HG03139 (cell line): ENCODE results near the gene NAA20.

ENCODE experiments used
- ATAC-seq: cut with Tn5 transposase; IDR thresholded peaks from one replicate; pipeline ENCODE4 v1.9.1; 2021; ENCODE audit not compliant: unreplicated experiment

NAA20 gene, protein sequence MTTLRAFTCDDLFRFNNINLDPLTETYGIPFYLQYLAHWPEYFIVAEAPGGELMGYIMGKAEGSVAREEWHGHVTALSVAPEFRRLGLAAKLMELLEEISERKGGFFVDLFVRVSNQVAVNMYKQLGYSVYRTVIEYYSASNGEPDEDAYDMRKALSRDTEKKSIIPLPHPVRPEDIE

DNA sequence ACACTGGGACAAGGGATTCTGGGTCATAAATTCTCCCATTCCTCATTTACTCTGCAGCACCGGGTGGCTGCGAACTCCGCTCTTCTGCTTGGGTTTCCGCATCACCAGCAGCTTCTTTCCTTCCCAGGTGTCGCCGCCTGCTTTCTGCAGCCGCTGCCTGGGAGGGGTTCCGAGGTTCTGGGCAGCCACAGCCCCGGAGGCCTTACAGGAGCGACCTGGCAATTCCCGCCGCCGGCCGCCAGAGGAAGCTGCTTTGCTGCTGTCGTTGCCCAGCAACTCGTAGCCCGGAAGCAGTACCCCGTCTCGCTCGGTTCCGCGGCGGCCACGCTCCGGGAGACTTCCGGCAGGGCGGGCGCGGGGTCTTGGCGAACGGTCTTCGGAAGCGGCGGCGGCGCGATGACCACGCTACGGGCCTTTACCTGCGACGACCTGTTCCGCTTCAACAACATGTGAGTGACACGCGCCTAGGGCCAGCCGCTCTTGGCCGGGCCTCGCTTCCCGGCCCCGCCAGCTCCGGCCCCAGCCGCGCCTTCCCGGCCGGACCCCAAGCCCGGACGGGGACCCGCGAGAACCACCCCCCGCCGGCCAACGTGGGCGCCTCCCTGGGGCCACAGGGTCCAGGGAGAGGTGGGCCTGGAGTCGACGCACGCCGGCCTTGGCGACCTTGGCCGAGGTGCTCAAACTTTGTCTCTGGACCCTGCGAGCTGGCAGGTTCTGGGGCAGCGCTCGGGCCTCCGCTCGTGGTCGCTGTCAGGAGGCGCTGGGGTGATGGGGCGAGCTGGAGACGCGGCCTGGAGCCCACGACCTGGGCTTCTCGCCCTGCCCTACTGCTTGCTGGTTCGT is at the start of gene NAA20:
NAA20 (plus strand) TSS at position 362 of the 843 bp plus-strand sequence; CDS start at position 397, 35 bp downstream.
- ATAC-seq = peak; percentile 99

DNA sequence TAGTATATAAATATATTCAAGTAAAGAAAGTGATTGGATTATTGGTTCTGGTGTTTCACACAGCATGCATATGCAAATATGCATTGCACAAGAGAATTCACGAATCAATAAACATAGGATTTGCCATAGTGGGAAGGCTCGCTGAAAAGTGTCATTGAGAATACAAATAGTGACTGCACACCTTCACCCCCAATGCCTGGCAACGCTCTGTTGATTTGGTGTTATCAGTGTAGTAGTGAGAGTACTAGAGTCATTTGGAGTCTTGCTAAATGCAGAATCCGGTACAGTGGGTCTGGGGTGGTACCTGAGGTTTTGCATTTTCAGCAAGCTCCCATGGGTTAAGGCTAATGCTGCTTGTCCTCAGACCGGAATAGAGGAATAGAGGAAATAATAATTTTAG is 49.7 kb upstream of the NAA20 start:
- no peak for ATAC-seq

DNA sequence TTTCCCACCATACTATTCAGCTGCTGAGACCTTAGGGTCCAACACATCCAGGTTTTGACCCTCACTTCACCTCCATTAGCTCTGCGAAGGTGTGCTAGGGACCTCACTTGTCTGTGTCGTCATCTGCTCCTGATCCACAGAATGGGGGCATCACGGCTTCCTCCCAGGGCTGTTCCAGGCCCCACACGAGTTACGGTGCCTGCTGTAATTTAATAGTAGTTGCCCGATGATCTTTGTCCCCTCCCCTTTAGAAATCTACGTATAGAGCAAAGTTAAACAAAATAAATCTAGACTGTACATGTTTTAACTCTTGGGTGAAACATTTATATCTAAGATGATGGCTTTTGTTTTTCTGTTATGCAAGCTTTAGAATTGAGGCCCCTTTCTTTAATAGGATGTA is 49.1 kb upstream of the NAA20 start:
- no peak for ATAC-seq

DNA sequence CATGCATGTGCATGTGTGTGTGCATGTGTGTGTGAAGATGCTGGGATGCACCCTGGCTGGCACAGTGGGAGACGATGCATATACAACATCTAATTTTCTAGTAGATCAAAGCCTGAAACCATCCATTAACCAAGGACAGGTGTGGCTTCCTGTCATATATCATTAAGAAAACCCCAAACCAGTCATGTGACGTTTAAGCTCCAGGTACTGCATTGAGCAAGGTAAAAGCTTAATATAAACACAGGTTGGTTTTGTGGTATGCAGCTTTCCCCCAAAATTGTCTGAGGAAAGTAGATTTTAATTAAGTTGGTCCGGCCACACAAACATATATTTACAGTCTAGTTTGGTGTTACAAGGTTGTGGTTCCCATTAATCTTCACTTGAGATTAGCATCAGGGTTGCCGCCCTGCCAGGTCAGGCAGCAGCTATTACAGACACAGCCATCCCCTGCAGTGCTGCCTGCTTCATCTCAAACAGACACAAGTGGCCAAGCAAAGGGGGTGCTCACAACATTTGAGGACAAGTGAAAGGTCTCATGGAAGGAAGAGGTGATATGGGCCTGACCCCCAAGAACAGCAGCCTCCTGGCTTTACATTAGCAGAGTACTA is 48.6 kb upstream of the NAA20 start:
- ATAC-seq = no peak

DNA sequence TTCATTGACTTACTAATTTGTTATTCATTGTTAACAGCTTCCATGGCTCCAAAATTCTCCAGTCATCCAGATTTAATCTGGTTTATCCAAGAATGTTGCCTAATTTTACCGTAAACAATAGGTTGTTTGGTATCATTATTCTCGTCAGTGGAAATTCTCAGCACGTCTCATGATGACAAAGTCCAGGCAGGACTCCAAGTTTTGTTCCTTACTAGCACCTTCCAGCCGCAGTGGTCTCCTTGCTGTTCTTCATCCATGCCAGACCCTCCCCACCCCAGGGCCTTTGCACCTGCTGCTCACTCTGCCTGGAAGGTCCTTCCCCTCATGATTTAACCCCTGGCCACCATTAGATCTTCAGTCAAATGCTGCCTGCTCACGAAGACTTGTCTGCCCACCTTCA is 48.1 kb upstream of the NAA20 start:
- ATAC-seq = no peak

DNA sequence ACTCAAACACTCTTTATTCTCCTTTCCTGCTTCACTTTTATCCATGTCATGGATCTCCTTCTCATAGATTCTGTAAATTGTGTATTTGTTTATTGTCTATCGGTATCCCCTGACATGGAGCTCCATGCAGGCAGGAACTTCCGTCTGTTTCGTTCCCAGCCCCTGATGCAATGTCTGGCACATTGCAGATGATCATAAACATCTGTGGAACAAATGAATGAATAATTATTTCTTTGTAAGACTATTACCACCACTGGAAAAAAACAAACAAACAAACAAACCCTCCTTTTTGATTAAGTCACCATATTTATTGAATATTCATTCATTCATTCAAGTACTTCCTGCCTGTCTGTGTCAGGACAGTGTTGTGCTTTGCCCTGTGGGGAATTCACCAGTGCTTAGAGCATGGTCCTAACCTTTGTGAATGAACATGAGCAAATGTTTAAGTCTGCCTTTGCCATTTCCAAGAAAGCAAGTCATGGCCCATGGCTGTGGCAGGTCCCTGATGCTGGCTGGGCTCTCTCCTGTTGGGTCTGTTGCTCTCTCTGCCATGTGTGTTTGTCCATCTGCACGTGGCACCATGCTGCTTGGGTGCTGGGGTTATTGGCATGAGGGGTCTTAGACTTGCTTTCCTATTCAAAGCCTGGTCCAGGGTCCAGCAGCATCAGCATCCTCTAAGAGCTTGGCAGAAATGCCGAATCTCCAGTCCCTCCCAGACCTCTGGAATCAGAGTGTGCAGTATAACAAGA is 47.5 kb upstream of the NAA20 start:
- no peak for ATAC-seq

DNA sequence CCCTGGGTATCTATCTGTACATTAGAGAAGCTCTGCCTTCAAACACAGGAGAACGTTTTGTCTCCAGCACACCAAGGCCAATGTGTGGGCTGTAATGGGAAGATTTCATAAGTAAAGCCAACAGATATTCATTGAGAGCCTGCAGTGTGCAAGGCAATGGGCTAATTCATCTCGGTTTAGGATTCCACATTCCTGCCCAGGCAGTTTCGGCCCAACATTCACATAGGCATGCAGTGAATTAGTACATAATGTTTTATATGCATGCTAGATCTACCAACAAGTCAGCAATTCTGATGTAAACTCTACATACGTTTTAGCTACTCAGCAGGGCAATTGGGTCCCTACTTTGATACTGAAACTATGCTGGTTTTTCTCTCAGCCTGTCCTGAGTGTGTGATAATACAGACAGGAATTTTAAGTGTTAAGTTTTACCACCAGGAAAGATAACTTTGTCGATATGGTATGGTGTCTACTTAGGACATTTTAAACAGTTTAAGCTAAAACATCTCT is 46.9 kb upstream of the NAA20 start:
- ATAC-seq = no peak

DNA sequence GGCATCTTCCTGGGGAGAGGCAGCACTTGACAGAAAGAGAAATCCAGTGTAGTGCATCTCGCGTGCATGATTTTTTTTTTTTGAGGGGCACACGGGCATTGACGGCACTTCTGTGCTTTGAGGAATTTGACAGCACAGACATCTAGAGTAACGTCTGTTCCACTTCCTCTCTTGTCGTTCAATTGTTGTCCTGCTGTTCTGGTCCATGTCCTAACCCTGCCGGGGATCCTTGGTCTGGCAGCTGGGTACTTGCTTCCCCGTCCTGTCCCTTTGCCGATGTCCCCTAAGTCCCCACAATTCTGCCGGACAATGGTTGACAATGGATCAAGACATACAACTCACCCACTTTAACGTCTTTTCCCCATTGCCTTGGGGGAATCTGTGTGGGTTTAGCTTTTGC is 46.0 kb upstream of the NAA20 start:
- ATAC-seq = no peak

DNA sequence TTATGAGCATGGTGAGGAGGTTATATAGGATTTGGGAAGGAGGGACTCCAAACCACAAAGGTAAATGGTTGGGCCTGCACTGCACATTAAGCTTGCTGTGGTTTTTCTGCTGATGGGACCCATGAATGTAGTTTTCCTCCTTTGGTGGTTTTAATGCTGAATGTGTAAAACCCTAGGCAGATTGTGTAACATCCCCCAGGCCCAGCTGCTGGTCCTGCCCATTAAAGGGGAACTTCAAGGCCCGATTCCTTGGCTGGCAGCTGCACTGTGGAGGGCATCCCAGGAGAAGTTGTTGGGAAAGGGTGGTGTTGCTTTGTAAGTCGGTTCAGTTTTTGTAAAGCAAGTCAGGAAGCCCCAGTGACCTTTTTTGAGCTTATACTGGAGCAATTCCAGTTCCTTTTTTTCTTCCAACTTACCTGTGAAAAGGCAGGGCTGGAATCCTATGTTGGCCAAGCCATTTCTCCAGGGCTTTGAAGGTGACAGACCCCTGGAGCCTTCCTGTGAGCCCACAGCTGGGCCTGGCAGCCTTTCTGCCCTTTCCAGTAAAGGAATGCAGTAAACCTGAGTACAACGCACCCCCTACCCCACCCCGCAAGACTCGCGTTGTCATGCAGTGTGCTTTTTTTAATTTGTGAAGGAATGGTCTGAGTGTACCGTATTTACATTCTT is 43.1 kb upstream of the NAA20 start:
- ATAC-seq = no peak

DNA sequence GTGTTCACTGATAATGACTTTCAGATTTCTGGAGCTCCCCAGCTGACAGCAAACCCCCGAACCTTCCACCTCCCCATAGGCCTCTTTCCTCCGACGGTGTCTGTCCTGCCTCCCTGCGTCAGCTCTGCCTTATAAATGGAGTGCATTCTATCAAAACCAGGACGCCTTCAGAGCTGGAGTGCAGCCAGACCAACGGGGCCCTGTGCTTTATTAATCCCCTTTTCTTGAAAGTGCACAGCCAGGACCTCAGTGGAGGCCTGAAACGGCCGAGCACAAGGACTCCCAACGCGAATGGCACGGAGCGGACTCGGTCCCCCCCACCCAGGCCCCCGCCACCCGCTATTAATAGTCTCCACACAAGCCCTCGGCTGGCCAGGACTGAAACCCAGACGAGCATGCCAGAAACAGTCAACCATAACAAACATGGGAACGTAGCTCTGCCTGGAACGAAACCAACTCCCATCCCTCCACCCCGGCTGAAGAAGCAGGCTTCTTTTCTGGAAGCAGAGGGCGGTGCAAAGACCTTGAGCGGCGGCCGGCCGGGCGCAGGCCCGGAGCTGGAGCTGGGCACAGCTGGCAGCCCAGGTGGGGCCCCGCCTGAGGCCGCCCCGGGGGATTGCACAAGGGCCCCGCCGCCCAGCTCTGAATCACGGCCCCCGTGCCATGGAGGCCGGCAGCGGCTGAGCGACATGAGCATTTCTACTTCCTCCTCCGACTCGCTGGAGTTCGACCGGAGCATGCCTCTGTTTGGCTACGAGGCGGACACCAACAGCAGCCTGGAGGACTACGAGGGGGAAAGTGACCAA is 42.3 kb upstream of the NAA20 start:
- no peak for ATAC-seq

DNA sequence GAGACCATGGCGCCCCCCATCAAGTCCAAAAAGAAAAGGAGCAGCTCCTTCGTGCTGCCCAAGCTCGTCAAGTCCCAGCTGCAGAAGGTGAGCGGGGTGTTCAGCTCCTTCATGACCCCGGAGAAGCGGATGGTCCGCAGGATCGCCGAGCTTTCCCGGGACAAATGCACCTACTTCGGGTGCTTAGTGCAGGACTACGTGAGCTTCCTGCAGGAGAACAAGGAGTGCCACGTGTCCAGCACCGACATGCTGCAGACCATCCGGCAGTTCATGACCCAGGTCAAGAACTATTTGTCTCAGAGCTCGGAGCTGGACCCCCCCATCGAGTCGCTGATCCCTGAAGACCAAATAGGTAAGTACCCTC is 41.7 kb upstream of the NAA20 start:
- ATAC-seq = no peak

DNA sequence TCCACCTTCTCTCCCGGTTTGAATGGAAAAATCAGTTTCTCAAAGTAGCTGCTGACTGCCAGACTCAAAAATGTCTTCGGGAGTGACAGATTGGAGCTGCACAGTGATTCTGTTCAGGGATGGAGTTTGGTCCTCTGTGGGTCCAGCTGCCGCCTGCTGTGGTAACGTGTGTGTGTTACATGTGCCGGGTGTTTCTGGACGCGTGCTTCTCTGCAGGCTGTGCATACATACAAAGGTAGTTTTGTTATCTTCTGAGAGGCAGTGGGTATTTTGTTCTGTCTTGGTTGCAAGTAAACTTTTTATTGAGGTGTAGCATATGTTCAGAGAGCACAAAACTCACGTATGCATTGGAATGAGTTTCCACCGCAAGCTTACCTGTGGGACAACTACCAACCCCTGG is 41.3 kb upstream of the NAA20 start:
- ATAC-seq = no peak

DNA sequence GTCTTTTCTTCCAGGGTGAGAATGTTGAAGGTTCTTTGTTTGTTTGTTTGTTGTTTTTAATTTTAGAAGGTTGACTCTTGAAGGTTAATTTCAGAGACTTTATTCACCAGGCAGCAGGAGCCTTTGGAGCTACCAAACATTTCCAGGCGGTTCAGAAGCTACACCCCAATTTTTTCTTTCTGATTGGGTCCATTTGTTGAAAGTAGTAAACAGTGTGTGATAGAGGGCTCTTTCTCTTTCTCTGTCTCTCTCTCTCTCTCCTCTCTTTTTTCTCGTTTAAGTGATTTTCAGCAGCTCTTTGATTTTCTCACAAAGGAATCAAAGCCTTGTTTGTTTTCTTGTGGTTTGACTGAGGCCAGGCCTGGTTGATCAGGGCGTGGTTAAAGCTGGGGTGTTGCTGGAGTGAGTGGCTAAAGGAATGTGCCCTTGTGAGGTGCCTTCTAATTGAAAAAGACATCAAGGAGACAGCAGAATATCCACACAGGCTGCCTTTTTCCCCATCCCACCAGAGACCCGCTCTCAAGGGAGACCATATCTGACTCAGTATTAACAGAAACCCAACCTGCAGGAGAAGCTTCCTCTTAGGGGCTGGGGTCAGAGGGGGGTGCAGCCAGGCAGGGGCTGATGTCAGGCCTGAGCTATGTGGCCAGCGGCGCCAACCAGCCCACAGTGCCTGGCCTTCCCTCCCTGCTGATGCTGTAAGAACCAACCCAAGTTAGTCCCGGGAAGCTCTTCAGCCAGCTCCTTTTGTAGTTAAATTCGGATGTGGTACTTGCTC is 40.4 kb upstream of the NAA20 start:
- no peak for ATAC-seq

DNA sequence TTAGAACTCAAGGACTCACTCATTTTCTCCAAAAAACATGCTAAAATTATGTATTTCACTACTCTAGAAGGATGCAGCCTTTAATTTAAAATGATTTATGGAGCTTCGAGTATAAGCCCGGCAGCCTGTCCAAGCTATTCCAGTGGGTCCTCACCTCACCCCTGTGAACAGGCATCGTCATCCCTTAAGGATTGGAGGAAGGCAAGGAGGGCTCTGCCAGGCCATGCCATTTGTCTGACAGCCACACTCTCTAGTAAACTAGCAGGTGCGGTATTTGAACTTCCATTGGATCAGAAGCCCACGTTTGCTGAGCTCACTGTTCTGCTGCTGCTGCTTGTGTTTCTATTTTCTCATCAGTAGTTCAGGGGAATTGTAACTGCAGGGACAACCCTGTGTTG is 39.8 kb upstream of the NAA20 start:
- no peak for ATAC-seq

DNA sequence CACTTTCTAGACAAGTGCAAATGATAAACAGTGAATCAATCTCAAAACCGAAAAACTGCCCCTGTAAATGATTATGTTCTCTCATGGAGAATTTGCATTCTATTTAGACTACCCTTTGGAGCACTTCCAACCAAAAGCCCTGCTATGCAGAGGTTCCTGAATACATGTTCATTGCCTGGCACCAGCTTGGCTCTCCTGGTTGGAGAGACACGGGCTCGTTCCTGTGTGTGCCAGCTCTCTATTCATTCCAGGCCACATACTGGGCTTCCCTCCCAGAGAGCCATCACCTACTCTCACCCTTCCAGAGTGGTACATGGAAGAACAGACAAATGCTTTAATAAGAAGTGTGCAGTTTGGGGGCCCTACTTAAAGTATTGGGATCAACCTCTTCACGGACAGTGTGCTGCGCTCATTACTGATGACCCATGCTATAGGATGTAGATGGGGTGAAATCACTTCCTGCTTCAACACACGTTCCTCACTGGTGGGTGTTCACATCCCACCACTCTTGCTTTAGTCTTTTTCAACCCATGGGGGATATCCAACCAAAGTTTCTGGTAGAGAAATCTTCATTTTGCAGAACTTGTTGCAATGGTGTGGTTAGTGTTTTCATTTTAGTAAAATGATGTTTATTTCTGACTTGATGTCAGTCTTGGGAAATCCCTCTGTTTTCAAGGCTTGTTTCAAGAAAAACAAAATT is 38.5 kb upstream of the NAA20 start:
- no peak for ATAC-seq

DNA sequence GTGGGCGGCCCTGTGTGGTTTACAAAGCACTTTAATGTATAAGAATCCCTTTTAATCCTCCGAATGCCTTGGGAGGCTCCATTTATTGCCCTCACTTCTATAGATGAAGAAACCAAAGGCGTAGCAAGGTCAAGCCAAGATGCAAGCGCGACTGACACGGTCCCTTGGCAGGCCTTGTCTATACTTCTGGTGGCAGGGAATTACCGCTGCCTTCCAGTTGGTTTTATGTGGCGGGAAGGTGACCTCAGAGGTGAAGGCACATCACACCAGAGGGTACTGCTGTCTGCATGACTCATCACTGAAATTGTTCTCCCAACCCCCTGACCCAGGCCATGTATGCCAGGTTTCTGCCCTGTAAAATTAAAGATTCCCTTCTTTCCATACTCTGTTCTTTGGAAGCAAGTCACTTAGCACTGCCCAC is 36.1 kb upstream of the NAA20 start:
- no peak for ATAC-seq

DNA sequence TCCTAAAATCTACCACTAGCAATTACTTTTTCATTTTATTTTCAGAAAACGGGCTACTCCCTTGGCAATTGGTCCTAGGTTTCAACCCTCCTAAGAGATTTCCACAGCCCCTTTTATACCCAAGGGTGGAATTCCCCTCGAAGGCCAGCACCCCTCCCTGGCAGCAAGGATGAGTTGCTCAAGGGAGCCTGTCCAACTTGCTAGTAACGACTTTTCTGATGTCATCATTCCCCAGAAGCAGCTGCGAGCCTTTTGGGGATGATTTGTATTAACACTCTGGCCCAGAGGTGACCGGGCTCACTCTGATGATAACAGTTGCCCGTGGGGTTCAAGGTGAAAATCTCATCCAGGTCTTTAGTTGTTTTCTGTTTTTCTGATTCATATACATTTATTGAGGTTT is 30.7 kb upstream of the NAA20 start:
- ATAC-seq = no peak

DNA sequence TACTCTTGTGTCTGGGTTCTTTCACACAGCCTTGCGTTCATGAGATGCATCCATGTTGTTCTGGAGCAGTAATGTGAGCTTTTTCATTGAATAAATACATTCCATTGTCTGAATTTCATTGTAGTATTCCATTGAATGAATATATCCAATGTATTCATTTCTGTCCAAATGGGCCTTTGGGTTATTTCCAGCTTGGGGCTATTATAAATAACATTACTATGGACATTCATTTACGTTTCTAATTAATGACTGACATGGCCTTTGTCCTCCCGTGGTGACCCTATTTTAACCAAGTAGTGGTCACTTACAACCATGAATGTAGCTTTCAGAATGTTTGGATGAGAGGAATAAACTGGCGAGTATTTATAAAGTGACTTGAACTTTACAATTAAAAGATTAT is 30.1 kb upstream of the NAA20 start:
- no peak for ATAC-seq

DNA sequence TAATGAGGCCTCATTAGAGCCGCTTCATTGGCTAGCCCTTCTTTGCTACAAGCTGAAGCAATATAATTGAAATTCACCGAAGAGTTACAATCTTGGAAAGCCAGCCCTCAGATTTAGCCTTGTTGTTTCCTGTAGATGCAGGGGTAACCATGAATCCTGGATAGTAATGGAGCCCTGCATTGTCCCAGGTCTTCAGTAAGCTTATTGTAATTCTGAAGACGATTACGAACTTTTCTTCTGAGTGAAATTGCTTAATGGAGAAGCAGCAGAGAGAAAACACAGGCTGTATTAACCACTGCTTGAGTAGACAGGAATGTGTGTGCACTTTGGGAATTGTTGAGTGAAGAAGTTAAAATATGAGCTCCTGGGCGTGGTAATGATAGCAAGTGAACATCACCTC is 26.3 kb upstream of the NAA20 start:
- ATAC-seq = no peak
